Measurements from ENCODE around the gene PNLDC1.
"Not testable (repeated sequence)": the region's sequence is repeated elsewhere in the genome, so short reads cannot be mapped to it uniquely, and the experiment has no call there.

PNLDC1 gene

DNA sequence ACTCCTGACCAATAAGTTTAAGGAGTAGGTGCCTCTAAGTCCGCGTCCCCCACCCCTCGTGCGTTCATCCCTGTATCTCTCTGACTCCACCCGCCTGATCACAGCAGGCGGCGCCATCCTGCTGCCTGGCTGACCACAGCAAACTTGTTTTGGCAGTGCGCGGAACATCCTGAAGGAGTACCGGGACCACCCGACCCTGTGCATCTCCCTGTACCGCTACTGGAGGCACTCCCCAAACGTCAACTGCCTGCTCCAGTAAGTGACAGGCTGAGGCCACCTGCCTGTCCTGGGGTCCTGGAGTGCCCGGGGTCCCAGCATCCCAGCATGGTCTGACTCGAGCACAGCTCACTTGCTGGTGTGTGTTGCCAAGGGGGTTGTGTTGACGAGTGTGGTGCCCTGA is 19.0 kb downstream of the PNLDC1 start:
- no peak for DNase-seq (ENCODE audit: low read depth, low spot score)

GRCh38 chr6:159819932-159820640 is 20.0 kb downstream of the PNLDC1 start:
- peak; percentile 41 for DNase-seq (ENCODE audit: low read depth, low spot score)

GRCh38 chr6:159821122-159821521 is 21.0 kb downstream of the PNLDC1 start:
- no peak for DNase-seq (ENCODE audit: low read depth, low spot score)

GRCh38 chr6:159821726-159822125 is 21.6 kb downstream of the PNLDC1 start:
- DNase-seq (ENCODE audit: low read depth, low spot score) = no peak

- DNase-seq (ENCODE audit: low read depth, low spot score) = no peak
Observed at GRCh38 chr6:159823953-159824352, 23.9 kb downstream of the PNLDC1 start.

- DNase-seq (ENCODE audit: low read depth, low spot score) = not testable (repeated sequence)
Observed at GRCh38 chr6:159824690-159825089, 24.6 kb downstream of the PNLDC1 start.

DNA sequence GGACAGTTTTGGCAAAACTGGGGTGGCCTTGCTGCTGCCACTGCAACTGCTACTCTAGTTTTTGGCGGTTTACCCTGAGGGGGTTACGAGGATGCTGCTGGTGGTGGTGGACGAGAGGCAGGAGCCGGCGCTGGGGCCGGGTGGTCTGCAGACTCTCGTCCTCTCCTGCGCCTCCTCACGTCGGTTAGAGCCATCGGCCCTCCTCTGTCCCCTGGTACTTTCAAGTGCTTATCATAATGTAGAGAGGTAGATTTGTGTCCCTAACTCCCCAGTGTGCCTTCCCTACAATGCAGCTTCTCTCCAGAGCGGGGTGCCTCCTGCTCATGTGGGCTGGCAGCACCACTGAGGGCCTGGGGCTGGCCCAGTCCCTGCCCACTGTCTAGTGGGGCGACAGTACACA is 25.9 kb downstream of the PNLDC1 start:
- DNase-seq (ENCODE audit: low read depth, low spot score) = no peak

GRCh38 chr6:159826968-159827647 is 27.0 kb downstream of the PNLDC1 start:
- DNase-seq (ENCODE audit: low read depth, low spot score) = no peak

DNA sequence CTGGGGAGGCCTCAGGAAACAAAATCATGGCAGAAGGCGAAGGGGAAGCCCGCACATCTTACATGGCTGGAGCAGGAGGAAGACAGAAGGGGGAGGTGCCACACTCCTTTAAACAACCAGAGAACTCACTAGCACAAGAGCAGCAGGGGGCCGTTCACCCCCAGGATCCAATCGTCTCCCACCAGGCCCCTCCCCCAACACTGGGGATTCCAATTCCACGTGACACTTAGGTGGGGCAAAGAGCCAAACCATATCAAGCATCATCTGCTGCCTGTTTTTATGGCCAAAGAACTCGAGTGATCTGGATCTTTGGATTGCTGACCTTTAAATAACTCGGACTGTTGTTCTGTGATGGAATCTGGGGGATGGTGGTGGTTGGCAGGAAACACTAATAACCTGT is 28.0 kb downstream of the PNLDC1 start:
- no peak for DNase-seq (ENCODE audit: low read depth, low spot score)

- DNase-seq (ENCODE audit: low read depth, low spot score) = no peak
Observed at GRCh38 chr6:159829526-159829925, 29.4 kb downstream of the PNLDC1 start.

DNA sequence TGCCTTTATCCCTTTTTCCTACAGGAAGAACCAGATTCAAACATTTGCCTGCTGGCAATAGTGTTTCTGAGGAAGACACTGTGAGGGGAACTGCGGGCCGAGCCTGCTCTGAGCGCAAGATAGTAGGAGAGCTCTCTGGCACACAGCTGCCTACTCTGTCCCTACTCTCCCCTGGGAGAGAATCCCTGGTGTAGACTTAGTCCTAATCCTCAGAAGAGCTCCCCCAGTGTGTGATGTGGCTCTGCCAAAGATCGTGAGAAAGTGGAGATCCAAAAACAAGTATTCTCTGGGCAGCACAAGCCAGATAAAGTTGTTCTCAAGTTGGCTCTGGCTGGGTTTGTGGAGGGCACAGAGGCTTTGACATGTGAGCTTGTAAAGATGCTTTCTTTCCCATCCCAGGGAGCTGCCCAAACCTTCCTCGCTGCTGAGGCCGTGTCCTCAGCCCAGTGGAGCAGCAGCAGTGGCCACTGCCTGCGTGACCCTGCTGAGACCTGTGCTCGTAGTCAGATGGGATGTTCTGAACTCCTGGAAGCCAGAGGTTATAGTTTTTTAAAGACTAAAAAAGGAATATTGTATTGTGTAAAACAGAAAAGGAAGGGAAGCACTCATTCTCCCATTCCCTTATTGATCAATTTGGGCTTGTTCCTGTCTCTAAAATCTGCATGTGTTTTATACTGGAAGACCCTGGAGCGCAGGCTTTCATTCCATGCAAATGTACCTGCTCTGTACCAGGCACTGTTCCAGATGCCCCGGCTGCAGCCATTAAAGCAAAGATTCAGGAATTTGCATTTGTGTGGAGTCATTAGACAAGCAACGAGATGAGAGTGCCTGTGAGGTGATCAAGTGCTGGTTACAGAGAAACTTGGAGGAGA is 30.7 kb downstream of the PNLDC1 start:
- DNase-seq (ENCODE audit: low read depth, low spot score) = no peak

GRCh38 chr6:159831373-159831679 is 31.2 kb downstream of the PNLDC1 start:
- no peak for DNase-seq (ENCODE audit: low read depth, low spot score)

GRCh38 chr6:159832946-159833345 is 32.9 kb downstream of the PNLDC1 start:
- DNase-seq (ENCODE audit: low read depth, low spot score) = no peak

DNA sequence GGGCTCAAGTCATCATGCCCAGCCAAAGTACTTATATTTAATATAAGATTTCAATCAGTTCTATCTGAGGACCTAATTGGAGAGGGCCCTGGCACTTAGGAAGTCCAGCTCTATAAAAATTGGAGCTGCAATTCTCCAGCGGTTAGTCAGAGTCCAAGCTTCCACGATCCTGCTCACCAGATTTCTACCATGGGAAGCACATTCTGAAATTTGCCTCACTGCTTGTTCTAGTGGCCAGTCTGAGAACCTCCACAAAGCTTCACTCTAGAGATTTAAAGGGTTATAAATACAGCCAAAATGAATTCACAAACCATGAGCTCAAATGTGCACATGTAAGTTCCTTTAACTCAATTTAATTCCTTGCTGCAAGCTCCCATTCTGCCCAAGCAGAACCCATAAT is 33.5 kb downstream of the PNLDC1 start:
- no peak for DNase-seq (ENCODE audit: low read depth, low spot score)

DNA sequence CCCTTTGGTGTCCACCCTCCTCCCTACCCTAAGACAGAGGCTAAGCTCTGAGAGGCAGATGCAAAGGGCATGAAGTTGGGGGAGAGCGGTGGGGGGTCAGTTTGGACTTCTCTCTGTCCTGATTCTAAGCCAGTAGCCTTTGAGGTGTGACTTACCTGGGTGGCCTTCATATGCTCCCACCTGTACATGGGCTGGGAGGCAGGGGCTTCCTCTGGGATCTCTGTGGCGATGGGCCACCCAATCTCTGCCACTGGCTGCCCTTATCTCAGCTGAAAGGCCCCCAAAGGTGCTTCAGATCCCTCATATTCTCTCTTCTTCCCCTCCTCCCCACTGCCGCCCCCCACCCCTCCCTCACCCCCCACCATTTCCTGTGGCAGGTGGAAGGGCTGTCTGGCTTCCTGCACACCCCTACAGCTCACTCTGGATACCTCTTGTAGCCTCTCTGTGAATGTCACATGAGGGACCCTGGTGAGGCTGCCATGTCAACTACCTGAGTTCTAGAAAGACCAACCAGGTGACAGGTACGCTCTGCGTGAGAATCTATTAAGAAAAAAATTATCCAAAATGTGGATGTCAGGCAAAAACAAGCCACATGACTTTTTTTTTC is 34.0 kb downstream of the PNLDC1 start:
- no peak for DNase-seq (ENCODE audit: low read depth, low spot score)

DNA sequence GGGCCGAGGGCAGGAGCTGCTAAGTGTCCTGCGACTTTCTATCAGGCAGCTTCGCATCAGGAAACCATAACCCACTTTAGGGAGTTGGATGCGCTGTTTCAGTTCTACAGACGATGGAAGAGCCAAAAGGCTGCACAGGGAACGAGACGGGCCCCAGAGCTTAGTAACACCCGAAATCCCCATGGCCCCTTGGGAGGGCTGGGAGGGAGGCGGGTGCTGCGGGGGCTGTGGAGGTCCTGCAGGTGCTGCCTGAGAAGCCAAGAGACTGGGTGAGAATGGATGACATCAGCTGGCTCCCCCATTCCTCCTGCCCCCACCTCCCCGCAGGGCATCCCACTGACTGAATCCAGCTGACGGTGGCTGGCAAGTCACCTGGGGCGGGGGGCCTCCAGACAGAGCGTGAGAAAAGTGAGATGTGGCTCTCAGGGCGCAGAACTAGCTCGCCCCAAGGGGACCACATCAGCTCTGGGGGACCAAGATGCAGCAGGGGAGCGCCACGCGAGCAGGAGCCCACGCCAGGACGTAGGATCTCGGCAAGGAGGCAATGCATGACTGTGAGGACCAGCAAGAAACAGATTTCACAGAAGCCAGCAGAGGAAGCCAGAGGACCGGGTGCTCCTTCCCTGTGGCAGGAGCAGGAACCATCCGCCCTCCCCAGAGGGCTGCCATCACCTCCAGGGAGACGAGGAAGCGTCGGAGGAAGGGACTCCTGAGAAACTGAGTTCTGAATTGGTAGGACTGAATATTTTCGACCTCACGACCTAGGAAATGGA is 36.8 kb downstream of the PNLDC1 start:
- DNase-seq (ENCODE audit: low read depth, low spot score) = no peak

- DNase-seq (ENCODE audit: low read depth, low spot score) = no peak
Observed at GRCh38 chr6:159837511-159837910, 37.4 kb downstream of the PNLDC1 start.

DNA sequence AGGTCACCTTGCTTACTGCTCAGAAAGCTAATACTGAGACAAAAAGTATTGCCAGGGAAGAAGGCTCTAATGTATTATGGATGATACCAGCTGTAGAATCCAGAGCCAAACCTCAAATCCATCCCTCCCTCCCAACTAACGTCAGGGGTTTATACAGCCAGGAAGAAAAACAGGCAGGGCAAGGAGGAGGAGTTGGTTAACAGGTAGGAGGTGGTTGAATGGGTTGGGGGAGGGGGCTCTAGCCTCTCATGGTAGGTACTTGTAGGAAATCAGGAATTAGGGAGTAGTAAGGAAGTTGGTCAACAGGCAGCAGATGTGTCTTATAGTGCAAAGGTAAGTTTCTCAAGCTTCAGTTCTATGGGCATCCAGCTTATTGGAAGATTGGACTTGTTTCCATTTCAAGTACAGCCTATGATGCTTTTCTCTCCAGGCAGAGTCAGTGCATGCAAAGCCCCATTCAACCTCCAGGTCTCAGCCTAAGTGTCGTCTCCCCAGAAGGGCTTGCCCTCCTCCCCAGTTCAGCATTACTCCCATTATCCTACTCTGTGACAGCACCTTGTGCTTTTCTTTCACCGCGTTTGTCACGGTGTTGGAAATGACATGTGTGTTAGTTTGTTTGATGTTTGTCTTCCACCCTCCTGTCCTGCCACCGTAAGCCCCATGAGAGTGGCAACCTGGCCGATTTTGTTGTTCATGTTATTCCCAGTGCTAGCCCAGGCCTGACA is 38.1 kb downstream of the PNLDC1 start:
- DNase-seq (ENCODE audit: low read depth, low spot score) = peak; percentile 20

GRCh38 chr6:159842035-159842434 is 42.0 kb downstream of the PNLDC1 start:
- DNase-seq (ENCODE audit: low read depth, low spot score) = no peak

GRCh38 chr6:159844737-159845645 is 44.9 kb downstream of the PNLDC1 start:
- DNase-seq (ENCODE audit: low read depth, low spot score) = no peak
